H1 (cell line): ENCODE results near the gene ACYP2. TPM values are rescaled to one million over a fixed set of nuclear protein-coding genes. Genes with fewer than 3 reads are reported as not detected.

ENCODE experiments used
- CTCF ChIA-PET: fragments of 300-600 bp; sonication (Branson Sonifier 250); formaldehyde crosslinking; loops from one replicate; lab custom pipeline; 2021; ENCODE audit not compliant: partially characterized antibody; lab: Charles Lee
- POLR2A ChIA-PET: fragments of 300-600 bp; sonication (Branson Sonifier 250); formaldehyde crosslinking; loops from one replicate; lab custom pipeline; 2021; ENCODE audit warnings: inconsistent platforms; ENCODE audit not compliant: partially characterized antibody; lab: Charles Lee
- DNase-seq, 2 experiments: peaks; one replicate each; pipeline versions ENCODE4 v3.0.0 to v3.0.0-alpha.2; 2010 to 2022; ENCODE audit warnings: low spot score in 2 of 2, low read depth in 1 of 2, mixed read lengths in 1 of 2
- FAIRE-seq: peaks from 2 replicates; lab custom pipeline; 2011; peaks lifted over from hg19 to GRCh38; lab: Jason Lieb, UNC
- H2AFZ ChIP-seq: 2 replicates; pipeline ENCODE4 v1.8.1; 2012; ENCODE audit warnings: low read length, inconsistent platforms
- H2AK5ac ChIP-seq: 2 replicates; pipeline ENCODE4 v1.6.1; 2013; ENCODE audit warnings: low read depth, low read length
- H2BK120ac ChIP-seq: replicated peaks from 2 replicates; pipeline ENCODE3; 2013; ENCODE audit warnings: low read depth, low read length, inconsistent platforms
- H2BK12ac ChIP-seq: 2 replicates; pipeline ENCODE4 v1.6.1; 2013; ENCODE audit warnings: low read depth, low read length
- H2BK15ac ChIP-seq: 2 replicates; pipeline ENCODE4 v1.6.1; 2013; ENCODE audit warnings: low read length
- H2BK20ac ChIP-seq: 2 replicates; pipeline ENCODE4 v1.6.1; 2013; ENCODE audit warnings: low read length
- H2BK5ac ChIP-seq: 2 replicates; pipeline ENCODE4 v1.6.1; 2013; ENCODE audit warnings: low read depth, low read length
- H3K14ac ChIP-seq: 2 replicates; pipeline ENCODE4 v1.6.1; 2013; ENCODE audit warnings: inconsistent platforms; ENCODE audit not compliant: insufficient read length
- H3K18ac ChIP-seq: 2 replicates; pipeline ENCODE4 v1.6.1; 2013; ENCODE audit warnings: low read length; ENCODE audit errors: extremely low read depth
- H3K23ac ChIP-seq: 2 replicates; pipeline ENCODE4 v1.6.1; 2013; ENCODE audit warnings: inconsistent platforms; ENCODE audit not compliant: insufficient read length
- H3K23me2 ChIP-seq: 2 replicates; pipeline ENCODE4 v1.6.1; 2013; ENCODE audit warnings: low read depth, low read length
- H3K27ac ChIP-seq: 2 replicates; pipeline ENCODE4 v1.6.1; 2011; ENCODE audit warnings: low read depth, low read length, inconsistent platforms
- H3K27me3 ChIP-seq, 4 experiments: replicated peaks in 1 of 4; 1 replicate in 1 of 4; 2 replicates in 3 of 4; pipeline versions ENCODE4 v1.6.1 to v1.8.1; 2011 to 2013; ENCODE audit warnings: low read length in 3 of 4, mild to moderate bottlenecking in 3 of 4, inconsistent platforms in 2 of 4, mixed read lengths in 2 of 4, moderate library complexity in 1 of 4; ENCODE audit not compliant: control insufficient read depth in 3 of 4, insufficient read depth in 3 of 4; ENCODE audit errors: extremely low read depth in 1 of 4
- H3K36me3 ChIP-seq, 4 experiments: 2 replicates each; pipeline versions ENCODE4 v1.6.1 to v1.8.1; 2011 to 2013; ENCODE audit warnings: mild to moderate bottlenecking in 4 of 4, low read length in 3 of 4, moderate library complexity in 2 of 4, control low read depth in 1 of 4, inconsistent platforms in 1 of 4; ENCODE audit not compliant: insufficient read depth in 4 of 4, control insufficient read depth in 2 of 4
- H3K4ac ChIP-seq: replicated peaks from 2 replicates; pipeline ENCODE3; 2013; ENCODE audit warnings: low read length, low read depth, mixed read lengths, inconsistent platforms; ENCODE audit not compliant: insufficient read length
- H3K4me1 ChIP-seq, 4 experiments: replicated peaks in 1 of 4; 1 replicate in 1 of 4; 2 replicates in 3 of 4; pipeline versions ENCODE4 v1.6.1 to v1.8.1; 2011 to 2013; ENCODE audit warnings: low read length in 3 of 4, inconsistent platforms in 2 of 4, mixed read lengths in 1 of 4; ENCODE audit not compliant: insufficient read depth in 4 of 4, control insufficient read depth in 3 of 4
- H3K4me2 ChIP-seq, 2 experiments: 2 replicates each; pipeline versions ENCODE4 v1.6.1 to v1.8.1; 2011 to 2013; ENCODE audit warnings: low read depth in 2 of 2, low read length in 2 of 2, control low read depth in 1 of 2, inconsistent platforms in 1 of 2, mild to moderate bottlenecking in 1 of 2; ENCODE audit not compliant: insufficient read depth in 1 of 2
- H3K4me3 ChIP-seq, 4 experiments: fragments of 200-600, 300-600 bp in 1 of 4; sonication (generic), shearing (Covaris generic), sonication (Bioruptor Twin) in 1 of 4; 2 replicates each; pipeline versions ENCODE4 v1.5.1 to v1.8.1; 2011 to 2016; ENCODE audit warnings: low read length in 4 of 4, low read depth in 3 of 4, control low read depth in 2 of 4, inconsistent platforms in 2 of 4, mild to moderate bottlenecking in 2 of 4, mixed read lengths in 1 of 4, moderate library complexity in 1 of 4; ENCODE audit not compliant: insufficient read depth in 2 of 4; ENCODE audit errors: extremely low read depth in 1 of 4
- H3K56ac ChIP-seq: replicated peaks from 2 replicates; pipeline ENCODE3; 2013; ENCODE audit warnings: low read depth, mild to moderate bottlenecking, mixed read lengths, low read length, inconsistent platforms; ENCODE audit not compliant: insufficient read length
- H3K79me1 ChIP-seq: 2 replicates; pipeline ENCODE4 v1.6.1; 2013; ENCODE audit warnings: low read depth, low read length, control low read depth
- H3K79me2 ChIP-seq, 2 experiments: 2 replicates each; pipeline versions ENCODE4 v1.6.1 to v1.8.1; 2012 to 2013; ENCODE audit warnings: low read length in 2 of 2, mild to moderate bottlenecking in 2 of 2, inconsistent platforms in 1 of 2; ENCODE audit not compliant: insufficient read depth in 2 of 2, control insufficient read depth in 1 of 2
- H3K9ac ChIP-seq, 4 experiments: replicated peaks in 1 of 4; 1 replicate in 1 of 4; 2 replicates in 3 of 4; pipeline versions ENCODE4 v1.6.1 to v1.8.1; 2011 to 2013; ENCODE audit warnings: low read depth in 3 of 4, low read length in 3 of 4, control low read depth in 2 of 4, mild to moderate bottlenecking in 2 of 4, moderate library complexity in 2 of 4, inconsistent platforms in 1 of 4; ENCODE audit errors: extremely low read depth in 1 of 4
- H3K9me3 ChIP-seq, 2 experiments: 2 replicates each; pipeline versions ENCODE4 v1.6.1 to v1.8.1; 2012 to 2013; ENCODE audit warnings: mild to moderate bottlenecking in 2 of 2, moderate library complexity in 2 of 2, control low read depth in 1 of 2, inconsistent platforms in 1 of 2, low read depth in 1 of 2, low read length in 1 of 2, mixed read lengths in 1 of 2; ENCODE audit not compliant: insufficient read depth in 2 of 2
- H4K20me1 ChIP-seq, 2 experiments: replicated peaks in 1 of 2; 2 replicates each; pipeline versions ENCODE3 to v1.8.1; 2011 to 2013; ENCODE audit warnings: inconsistent platforms in 2 of 2, low read length in 2 of 2, mild to moderate bottlenecking in 1 of 2; ENCODE audit not compliant: insufficient read depth in 2 of 2, control insufficient read depth in 1 of 2
- H4K5ac ChIP-seq: 2 replicates; pipeline ENCODE4 v1.6.1; 2013; ENCODE audit warnings: low read length, low read depth, mixed read lengths, inconsistent platforms; ENCODE audit not compliant: insufficient read length
- H4K8ac ChIP-seq: 2 replicates; pipeline ENCODE4 v1.8.0; 2013; ENCODE audit warnings: mild to moderate bottlenecking, moderate library complexity, low read length, inconsistent platforms; ENCODE audit not compliant: insufficient read depth; ENCODE audit errors: extremely low read depth
- H4K91ac ChIP-seq: replicated peaks from 2 replicates; pipeline ENCODE3; 2013; ENCODE audit warnings: low read length, mixed read lengths, inconsistent platforms; ENCODE audit not compliant: insufficient read length
- WGBS, 2 experiments: shearing (Covaris generic) in 1 of 2; methylation state at CpG; one replicate each; pipeline versions ENCODE4 v1.1.6 to v1.1.7; 2013 to 2015; ENCODE audit warnings: low lambda C conversion rate in 2 of 2, mixed read lengths in 2 of 2, inconsistent platforms in 1 of 2, low coverage in 1 of 2, missing lambda C conversion rate in 1 of 2; ENCODE audit not compliant: insufficient replicate concordance in 2 of 2, insufficient coverage in 1 of 2, insufficient read length in 1 of 2; ENCODE audit errors: extremely low coverage in 1 of 2, missing lambda C conversion rate in 1 of 2; 5-methylcytosine and 5-hydroxymethylcytosine counted together
- polyA plus RNA-seq, 7 experiments: library from polyadenylated mRNA; depleted of rRNA in 3 of 7; stranded (reverse) in 5 of 7; unstranded in 2 of 7; fragments of >200 nt in 5 of 7; fragments of 200-250 nt in 2 of 7; gene quantifications; 1 replicate in 5 of 7; 2 replicates in 1 of 7; 4 replicates in 1 of 7; pipeline versions ENCODE4 v1.2.1 to v1.2.3, GENCODE V29; 2011 to 2013; ENCODE audit warnings: missing spikeins in 2 of 7, mixed read lengths in 2 of 7
- total RNA-seq: library from RNA; stranded (reverse); fragmentation: NEBNext Ultra II Directional; extraction: Animal tissue kit (Norgen Biotek cat#: 25700); gene quantifications from 2 replicates; pipeline ENCODE4 v1.2.1, GENCODE V29; 2021

Gene ACYP2
- total and polyA plus RNA-seq, 2 of the 8 experiments (the other 6 are each of a cell fraction or from before 2014, with no cell fraction given): 3.4 to 4.4 TPM

DNA sequence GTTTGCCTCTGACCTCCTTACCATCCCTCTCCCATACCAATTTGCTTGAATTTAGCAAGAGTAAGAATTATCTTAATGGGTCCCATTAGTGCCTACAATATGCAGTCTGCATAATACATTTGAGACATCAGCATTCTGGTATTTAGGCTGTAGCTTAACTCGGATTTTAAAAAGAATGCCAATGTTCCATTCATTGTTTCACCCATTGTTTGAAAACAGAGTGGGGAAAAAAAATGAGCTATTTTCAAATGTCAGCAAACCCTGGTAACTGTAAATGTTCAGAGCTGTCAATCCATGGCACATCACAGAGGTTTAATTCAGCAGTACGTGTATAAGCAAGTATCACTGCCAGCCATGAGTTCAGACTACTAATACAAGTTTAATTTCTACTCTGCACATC lies 202.6 kb downstream of the ACYP2 start:
- Histone ChIP-seq H3K4me2 (no peak overlapping the region), H3K36me3 (no peaks in the 10 kb centered on the region), H2BK5ac (no peak overlapping the region), H2BK20ac (no peak overlapping the region), H2BK12ac (no peak overlapping the region), H3K27ac (no peak overlapping the region), H3K56ac (no peak overlapping the region), H2BK15ac (no peak overlapping the region), H3K18ac (no peak overlapping the region), H4K91ac (no peak overlapping the region), H3K4ac (no peak overlapping the region), H2AFZ (no peak overlapping the region), H2AK5ac (no peak overlapping the region), H3K79me2 (no peaks in the 10 kb centered on the region), H3K23ac (no peak overlapping the region), H3K4me1 (peaks cover 0 to 4% (median under 1%) of the 10 kb centered on the region in 4 experiments; a peak in 1 of 7 replicates), H3K14ac (no peak overlapping the region), H3K9me3 (no peaks in the 10 kb centered on the region), H3K23me2 (no peaks in the 10 kb centered on the region), H3K9ac (no peak overlapping the region), H3K79me1 (no peaks in the 10 kb centered on the region), H3K27me3 (no peaks in the 10 kb centered on the region), H2BK120ac (no peak overlapping the region), H4K5ac (no peak overlapping the region), H4K20me1 (no peaks in the 10 kb centered on the region), H3K4me3 (no peak overlapping the region), H4K8ac (no peak overlapping the region)
- FAIRE-seq: no peak
- no peak for DNase-seq
- POLR2A ChIA-PET: no interaction called here
- 73% methylated on average over 2 of the region's 2 CpGs; no CpG with 5 or more reads in 1 of the 2 experiments for WGBS, 2 experiments
- CTCF ChIA-PET: interaction anchor here (1.1 kb wide), 1 partner anchor 185 kb away, joined by 3 read pairs; no protein-coding TSS in a partner anchor
